HG03565 (cell line): ENCODE results near the gene ARL3.
"Not testable (repeated sequence)": the region's sequence is repeated elsewhere in the genome, so short reads cannot be mapped to it uniquely, and the experiment has no call there.

Experiments used
- ATAC-seq: cut with Tn5 transposase; IDR thresholded peaks from one replicate; pipeline ENCODE4 v1.9.1; 2021; ENCODE audit warnings: mild to moderate bottlenecking, moderate library complexity; ENCODE audit not compliant: unreplicated experiment

The ARL3 gene

GRCh38 chr10:102705531-102705930 lies 8.7 kb downstream of the ARL3 start:
- ATAC-seq: no peak

- ATAC-seq: no peak
These were observed 9.3 kb downstream of the ARL3 start for GRCh38 chr10:102704915-102705314.

GRCh38 chr10:102702742-102703141 lies 11.5 kb downstream of the ARL3 start:
- no peak for ATAC-seq

- ATAC-seq: no peak
These were observed 12.4 kb downstream of the ARL3 start for GRCh38 chr10:102701796-102702195.

- ATAC-seq: no peak
These were observed 12.9 kb downstream of the ARL3 start for GRCh38 chr10:102701272-102701671.

- no peak for ATAC-seq
These were observed 15.3 kb downstream of the ARL3 start for GRCh38 chr10:102698894-102699293.

GRCh38 chr10:102696736-102697135 lies 17.5 kb downstream of the ARL3 start:
- ATAC-seq: no peak

GRCh38 chr10:102695401-102695800 lies 18.8 kb downstream of the ARL3 start:
- ATAC-seq: not testable (repeated sequence)

- no peak for ATAC-seq
These were observed 22.7 kb downstream of the ARL3 start for GRCh38 chr10:102691285-102692066.

- no peak for ATAC-seq
These were observed 30.5 kb downstream of the ARL3 start for GRCh38 chr10:102683736-102684135.

GRCh38 chr10:102682981-102683380 lies 31.2 kb downstream of the ARL3 start:
- no peak for ATAC-seq

GRCh38 chr10:102682416-102682815 lies 31.8 kb downstream of the ARL3 start:
- ATAC-seq: no peak

GRCh38 chr10:102681696-102682095 lies 32.5 kb downstream of the ARL3 start:
- no peak for ATAC-seq

GRCh38 chr10:102679596-102679995 lies 34.6 kb downstream of the ARL3 start:
- ATAC-seq: no peak

- no peak for ATAC-seq
These were observed 35.3 kb downstream of the ARL3 start for GRCh38 chr10:102678842-102679289.

GRCh38 chr10:102678068-102678400 lies 36.2 kb downstream of the ARL3 start:
- no peak for ATAC-seq

- ATAC-seq: no peak
These were observed 36.7 kb downstream of the ARL3 start for GRCh38 chr10:102677331-102678067.

GRCh38 chr10:102676534-102677315 lies 37.5 kb downstream of the ARL3 start:
- ATAC-seq: no peak

GRCh38 chr10:102675666-102676533 lies 38.3 kb downstream of the ARL3 start:
- ATAC-seq: no peak

GRCh38 chr10:102675011-102675665 lies 39.1 kb downstream of the ARL3 start:
- no peak for ATAC-seq
